Hematopoietic multipotent progenitor cell treated with erythropoietin and hydrocortisone succinate and interleukin-3 and kit ligand, for 8 days (in vitro differentiated cells): Measurements from ENCODE around the gene HOXD12.

Source experiments
- DNase-seq: peaks from one replicate; pipeline ENCODE4 v3.0.0-alpha.2; 2015

The HOXD12 gene

DNA sequence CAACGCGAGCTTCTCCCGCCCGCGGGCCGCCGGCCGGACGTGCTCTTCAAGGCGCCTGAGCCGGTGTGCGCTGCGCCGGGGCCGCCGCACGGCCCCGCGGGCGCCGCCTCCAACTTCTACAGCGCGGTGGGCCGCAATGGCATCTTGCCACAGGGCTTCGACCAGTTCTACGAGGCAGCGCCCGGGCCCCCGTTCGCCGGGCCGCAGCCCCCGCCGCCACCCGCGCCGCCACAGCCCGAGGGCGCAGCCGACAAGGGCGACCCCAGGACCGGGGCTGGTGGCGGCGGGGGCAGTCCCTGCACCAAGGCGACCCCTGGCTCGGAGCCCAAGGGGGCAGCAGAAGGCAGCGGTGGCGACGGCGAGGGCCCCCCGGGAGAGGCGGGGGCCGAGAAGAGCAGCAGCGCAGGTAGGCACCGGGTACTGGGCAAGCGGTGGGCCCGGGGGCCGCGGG lies 8.2 kb downstream of the HOXD12 start:
- no peak for DNase-seq

DNA sequence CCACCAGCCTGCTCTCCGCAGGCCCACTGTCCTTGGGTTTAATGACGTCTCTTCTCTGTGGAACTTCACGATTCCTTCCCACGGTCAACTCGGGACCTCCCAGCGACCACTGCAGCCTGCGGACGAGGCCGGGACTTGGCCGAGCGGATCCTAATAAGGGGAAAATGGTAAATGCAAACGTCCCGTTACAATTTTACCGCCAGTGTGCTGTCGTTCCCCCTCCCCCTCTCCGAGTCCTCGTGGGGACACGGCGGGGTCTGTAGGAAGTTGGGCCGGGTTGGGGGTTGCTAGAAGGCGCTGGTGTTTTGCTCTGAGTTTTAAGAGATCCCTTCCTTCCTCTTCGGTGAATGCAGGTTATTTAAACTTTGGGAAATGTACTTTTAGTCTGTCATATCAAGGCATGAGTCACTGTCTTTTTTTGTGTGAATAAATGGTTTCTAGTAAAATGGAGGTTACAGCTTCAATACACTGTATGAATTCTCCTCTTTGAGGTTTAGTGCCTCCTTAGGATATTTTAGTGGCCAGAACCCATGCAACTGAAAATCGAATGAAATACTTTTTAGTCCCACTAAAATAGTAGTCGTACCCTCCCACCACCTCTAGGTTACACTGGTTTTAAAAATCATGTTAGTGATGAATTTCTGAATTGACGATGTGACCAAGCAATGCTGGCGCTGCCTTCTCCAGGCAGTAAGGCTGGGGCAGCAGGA lies 9.8 kb downstream of the HOXD12 start:
- no peak for DNase-seq

DNA sequence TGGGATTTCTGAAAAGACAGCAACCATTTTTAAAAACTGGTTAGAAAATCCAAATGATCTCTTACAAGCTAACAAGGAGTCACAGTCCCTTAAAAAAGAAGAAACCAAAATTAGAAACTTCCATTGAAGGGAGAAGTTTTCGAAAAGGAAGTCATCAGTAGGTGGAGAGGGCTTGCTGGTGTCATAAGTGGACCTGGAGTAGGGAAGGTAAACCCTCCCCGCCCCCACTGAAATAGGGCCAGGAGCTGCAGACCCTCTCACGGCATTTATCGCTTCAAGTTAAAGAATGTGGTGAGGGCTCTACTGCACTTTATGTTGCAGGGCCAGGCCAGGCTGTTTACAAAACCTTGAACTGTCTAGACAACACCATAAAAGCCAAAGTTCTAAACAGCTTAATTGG lies 10.4 kb downstream of the HOXD12 start:
- DNase-seq, result no peak

DNA sequence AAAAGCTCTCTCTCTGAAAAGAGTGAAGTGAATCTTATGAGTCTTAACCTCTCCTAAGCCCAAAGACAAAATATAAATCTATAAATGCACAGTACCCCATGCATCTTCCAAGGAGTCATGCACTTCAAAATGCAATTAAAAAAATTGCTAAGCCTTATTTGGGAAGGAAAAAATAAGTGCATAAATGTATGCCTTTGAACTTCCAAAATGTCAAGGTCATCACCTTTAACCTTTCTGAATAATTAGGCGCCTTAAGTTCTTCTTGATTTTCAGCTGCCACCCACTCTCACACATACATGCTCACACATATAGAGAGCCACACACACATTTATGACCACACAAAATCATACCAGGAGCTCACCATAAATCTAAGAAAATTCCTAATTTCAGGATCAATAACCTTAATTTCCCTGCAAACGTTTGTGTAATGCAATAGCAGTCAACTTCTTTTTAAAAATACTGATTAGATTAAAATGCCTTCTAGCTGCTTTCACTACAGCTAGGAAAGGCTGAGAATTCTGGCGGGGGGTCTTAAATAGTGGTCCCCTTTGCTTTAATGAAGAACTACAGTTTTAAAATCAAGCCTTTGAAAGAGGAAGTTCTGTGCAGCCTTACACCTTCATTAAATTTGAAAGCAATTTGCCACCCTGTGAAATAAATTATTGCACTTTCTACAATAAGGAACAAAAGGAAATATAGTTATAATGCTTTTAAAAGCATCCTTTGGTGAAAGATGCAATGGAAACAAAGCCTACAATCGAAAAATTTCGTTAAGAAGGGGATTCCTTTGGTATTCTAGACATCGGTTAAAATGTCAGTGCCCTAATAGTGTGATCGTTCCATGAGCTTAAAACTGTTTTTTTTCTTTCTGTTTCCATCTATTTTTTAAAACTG lies 11.1 kb downstream of the HOXD12 start:
- no peak for DNase-seq

DNA sequence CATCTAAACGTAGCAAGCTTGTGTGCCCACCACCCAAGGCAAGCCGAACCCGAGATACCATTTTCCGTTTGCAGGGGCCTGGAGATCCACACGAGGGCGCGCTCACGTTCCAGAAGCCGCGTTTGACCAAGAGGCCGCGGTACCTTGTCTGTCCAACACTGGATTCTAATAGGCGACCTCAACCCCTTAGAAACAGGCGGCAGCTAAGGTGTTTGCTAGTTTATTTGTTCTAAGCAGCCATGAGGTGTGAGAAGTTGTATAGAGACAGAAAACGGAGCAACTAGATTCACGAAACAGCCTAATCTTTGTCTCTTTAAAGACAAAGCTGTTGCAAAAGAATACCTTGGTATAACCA lies 11.7 kb downstream of the HOXD12 start:
- peak; percentile 51 for DNase-seq

DNA sequence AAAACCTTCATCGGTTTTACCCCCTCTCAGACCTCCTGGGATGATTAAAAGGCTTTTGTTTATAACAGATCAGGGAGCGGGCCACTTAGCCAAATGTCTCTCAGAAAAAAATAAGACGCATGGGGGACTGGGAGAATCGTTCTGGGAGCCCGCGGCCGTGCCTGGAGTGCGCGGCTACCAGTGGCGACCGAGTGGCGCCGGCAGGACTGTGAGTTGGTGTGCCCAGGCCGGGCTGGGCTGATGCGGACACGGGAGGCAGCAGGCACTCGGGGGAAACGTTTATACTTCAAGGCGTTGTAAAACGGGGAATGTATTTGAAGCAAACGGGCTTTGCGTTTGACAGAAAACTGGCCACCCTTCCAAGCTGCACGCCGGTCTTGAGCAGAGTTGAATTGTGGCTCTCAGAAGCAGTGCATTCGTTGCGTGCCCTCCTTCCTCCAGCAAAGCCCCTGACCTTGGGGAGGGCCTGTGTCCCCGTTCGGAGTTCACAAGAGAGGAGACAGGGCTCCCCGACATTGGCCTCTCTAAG lies 12.3 kb downstream of the HOXD12 start:
- no peak for DNase-seq

DNA sequence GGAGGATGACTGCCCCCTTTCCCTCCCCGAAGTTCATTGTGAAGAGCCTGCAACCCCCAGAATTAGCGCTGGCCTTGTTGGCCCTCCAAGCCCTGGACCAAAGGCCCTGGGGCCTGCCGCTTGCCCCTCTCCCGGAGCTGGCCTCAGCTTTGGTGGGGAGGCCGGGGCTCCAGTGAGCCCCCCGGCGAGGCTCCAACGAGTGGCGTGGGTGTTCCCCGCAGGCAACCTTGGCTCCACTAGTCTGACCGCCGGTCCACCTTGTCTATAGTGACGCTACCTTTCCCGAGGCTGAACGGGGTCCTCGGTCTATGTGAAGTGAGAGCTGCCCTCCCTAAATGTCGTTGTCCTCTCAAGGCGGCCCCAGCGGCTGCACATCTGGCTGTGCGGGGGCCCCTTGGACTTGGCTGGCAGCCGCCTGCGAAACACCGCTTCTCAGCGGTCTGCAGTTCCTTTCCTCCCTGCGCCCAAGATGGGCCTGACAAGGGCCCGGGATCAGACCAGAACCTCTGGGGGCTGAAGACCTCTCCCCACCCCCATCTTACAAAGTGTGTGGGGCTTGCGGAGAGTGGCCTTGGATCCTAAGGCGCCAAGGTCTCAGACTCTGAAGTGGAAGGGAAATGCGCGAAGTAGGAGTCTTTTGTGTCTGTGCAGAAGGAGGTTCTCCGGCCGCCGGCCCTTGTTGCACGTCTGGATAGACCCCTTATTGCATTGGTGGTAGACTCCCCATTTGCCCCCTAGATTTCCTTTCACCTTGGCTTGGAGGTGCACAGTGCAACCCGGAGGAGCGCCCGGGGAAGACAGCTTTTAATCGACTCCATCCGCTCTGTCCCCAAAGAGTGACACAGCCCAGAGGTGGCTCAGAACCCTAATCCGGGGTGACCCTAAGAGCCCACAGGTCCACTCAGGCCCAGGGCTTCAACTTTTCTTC lies 13.0 kb downstream of the HOXD12 start:
- no peak for DNase-seq

DNA sequence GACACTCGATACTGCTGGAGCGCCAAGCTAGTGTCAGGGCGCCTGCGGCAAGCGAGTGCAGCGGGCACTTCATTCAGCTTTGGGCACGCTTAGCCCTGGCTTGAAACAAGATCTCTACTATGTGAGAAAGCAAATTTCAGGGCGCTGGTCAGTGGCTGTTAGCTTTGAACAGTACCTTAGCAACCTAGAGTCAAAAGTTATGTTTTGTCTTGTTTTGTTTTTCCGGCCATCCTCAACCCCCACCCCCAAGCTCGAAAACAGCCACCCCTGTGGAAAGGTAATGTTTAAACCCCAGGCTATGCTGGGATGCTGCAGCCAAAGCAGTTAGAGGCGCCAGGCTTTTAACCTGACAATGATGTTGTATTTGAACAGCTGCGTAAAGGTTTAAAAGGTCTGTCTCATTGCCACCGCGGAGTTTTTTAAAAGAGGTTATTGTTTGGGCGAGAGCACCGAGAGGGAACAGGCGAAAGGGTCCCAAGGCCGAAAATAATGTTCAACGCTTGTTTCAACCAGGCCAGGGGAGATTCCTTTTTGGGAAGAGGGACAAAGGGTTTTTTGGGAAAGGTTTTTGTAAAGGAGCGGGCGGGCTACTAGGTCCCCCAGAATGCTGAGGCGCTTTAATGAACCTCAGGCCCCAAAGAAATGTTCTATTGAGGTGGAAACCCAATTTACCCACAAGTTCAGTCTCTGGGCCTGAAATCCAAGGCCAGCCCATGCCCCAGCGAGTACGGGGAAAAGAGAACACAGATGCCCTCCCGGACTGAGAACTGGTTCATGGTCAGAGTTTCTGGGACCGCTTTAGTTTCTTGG lies 14.7 kb downstream of the HOXD12 start:
- DNase-seq, result no peak

DNA sequence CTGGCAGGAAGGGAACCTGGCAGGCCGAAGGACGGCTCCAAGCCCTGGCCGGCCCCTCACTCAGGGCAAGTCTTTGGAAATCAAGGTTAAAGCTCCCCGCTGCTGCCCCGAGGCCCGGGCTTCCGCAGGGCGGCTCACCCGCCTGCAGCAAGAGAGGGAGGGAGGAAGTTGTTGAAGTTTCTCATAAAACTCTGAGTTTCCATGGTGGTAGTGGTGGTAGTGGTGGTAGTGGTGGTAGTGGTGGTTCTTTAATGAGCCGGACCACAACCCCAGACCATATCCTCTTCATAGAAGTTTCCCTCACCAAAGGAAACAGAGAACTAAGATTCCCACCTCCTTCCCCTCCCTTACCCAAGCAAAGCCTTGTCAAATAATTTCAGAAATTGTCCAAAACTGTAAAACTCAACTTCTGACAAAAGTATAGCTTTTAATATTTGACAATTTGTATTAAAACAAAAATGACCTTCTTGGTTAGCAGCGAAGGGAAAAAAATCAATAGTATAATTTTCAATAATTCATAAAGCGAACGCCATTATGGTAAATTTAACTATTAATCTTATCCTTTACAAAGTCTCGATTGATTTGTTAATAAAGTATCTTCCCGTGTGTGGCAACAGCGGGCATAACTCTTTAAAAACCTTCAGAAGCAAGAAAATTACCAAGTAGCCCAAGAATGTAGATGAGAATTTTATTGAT lies 15.5 kb downstream of the HOXD12 start:
- no peak for DNase-seq

DNA sequence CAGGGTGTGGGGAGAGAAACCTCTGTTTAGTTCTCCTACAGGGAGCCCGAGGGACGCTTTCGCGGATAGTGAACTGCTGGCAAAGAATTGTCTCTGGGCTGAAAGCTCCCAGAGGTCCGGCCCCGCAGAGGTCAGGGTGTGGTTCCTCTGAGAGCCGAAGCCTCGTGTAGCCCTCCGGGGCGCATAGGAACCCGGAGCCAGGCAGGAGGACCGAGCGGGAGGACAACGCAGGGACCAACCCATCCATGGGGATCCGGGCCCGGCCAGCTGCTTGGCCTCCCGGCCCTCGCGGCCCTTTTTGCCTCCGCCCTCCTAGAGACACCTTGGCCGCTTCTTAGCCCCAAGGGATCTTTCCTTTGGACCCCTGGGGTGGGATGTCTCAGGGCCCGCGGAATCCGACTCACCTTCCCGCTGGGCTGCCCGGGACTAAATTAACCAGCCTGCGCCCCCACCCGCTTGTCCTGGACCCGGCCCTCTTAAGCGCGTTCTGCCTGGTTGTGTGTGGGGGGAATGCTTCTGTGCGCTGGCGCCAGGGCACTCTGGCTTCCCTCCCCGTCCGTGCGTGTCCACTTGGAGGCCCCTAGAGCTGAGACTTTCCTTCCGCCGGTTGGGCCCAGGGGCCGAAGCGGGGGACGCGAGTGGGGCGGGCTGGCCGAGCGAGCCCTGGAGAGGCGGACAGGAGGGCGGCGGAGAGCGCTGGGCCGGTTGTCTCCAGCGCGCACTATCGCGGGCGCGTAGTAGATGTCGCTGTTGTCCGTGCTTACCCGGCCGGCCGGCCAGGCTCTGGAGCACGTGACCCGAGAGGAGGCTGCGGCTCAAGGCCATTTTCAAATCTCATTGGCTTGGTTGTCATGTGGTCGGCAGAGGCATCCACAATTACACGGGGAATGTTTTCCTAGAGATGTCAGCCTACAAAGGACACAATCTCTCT lies 16.6 kb downstream of the HOXD12 start, which contains the start of gene HOXD10:
HOXD10 (plus strand) TSS at position 896 of the 931 bp plus-strand sequence. CDS start 56 bp downstream, outside the sequence.
- no peak for DNase-seq

DNA sequence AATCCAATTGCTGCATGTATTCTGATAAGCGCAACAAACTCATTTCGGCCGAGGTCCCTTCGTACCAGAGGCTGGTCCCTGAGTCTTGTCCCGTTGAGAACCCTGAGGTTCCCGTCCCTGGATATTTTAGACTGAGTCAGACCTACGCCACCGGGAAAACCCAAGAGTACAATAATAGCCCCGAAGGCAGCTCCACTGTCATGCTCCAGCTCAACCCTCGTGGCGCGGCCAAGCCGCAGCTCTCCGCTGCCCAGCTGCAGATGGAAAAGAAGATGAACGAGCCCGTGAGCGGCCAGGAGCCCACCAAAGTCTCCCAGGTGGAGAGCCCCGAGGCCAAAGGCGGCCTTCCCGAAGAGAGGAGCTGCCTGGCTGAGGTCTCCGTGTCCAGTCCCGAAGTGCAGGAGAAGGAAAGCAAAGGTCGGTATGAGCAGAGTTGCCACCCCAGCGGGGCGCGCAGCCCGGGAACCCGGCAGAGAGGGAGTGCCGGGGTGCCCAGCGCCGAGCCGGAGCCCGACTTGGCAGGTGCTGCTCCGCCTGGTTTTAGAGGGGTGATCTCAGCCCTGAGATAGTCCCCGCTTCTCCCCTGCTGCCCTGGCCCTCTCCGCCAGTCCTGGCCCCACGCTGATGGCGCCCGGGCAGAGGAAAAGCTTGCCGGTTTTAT lies 17.7 kb downstream of the HOXD12 start:
- DNase-seq, result no peak

DNA sequence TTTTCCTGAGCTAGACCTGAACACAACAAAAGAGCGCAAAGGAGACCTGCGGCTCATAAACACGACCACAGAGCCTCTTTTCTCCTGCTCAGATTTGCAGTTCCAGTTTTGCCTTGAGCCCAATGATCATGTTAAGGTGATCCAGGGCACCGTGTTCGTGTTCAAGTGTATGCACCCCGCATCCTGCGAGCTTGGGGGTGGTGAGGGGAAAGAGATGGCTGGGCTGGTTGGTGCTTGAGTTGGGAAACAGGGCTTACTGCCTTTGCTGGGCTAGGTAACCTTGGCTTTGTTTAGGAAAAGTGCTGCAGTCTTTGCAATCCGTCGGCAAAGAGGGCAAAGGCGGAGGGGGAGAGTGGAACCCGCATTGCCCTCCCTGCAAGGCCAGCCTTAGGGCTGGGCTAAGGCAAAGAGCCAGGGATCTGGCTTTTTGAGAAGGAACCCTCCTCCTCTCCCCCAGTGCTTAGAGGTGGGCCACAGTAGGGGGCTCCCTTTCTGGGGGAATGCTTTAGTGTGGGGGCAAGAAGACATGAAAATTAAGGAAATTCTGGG lies 18.3 kb downstream of the HOXD12 start:
- no peak for DNase-seq

DNA sequence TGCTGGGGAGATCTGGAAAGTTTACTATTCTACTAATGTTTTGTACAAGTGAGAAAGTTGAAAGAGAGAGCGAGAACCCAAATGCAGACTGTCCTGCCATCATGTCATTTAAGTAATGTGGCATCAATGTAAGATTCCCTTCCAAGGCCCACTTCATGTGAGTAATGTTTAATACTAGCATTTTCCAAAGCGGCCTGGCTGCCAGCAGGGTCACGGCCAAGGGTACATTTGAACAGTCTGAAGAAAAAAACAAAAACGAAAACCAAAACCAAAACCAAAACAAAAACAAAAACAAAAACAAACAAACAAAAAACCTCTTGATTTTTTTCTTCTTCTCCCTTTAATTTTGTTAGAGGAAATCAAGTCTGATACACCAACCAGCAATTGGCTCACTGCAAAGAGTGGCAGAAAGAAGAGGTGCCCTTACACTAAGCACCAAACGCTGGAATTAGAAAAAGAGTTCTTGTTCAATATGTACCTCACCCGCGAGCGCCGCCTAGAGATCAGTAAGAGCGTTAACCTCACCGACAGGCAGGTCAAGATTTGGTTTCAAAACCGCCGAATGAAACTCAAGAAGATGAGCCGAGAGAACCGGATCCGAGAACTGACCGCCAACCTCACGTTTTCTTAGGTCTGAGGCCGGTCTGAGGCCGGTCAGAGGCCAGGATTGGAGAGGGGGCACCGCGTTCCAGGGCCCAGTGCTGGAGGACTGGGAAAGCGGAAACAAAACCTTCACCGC lies 19.2 kb downstream of the HOXD12 start:
- DNase-seq, result peak; percentile 45

DNA sequence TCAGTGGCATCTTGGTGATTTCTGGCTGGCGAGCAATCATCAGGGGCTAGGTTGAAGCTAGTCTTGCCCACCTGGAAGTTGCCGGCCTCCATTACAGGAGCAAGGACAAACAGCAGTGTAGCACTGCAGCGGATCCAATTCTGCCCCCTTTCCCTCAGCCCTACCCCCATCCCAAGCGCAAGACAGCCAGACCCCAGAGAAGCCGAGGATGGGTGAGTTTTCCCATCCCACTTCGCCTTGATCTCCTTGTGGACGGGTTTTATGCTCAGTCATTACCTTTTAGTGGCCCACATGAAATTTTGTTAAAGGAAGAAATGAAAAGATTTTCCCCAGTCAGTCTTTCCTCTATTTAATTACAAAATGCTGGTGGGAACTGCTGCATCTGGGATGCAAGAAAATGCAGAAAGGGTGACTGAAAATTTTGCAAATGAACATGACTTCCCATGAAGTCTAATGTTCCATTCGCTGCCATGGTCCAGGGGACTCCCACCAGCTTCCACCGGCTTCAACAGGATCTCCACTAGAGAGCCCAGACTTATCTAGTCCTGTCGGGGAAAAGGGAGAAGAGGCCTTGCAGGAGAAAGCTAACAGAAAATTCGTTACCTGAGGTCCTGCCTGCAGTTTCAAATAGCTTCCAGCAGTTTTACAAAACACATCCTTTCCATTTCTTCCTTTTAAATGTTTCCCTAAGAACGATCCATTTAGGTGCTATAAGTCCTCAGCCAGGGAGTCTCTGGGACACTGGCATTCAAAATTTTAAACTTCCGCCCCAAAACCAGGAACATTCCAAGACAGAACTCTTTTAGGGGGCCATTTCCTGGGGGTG lies 21.0 kb downstream of the HOXD12 start:
- no peak for DNase-seq

DNA sequence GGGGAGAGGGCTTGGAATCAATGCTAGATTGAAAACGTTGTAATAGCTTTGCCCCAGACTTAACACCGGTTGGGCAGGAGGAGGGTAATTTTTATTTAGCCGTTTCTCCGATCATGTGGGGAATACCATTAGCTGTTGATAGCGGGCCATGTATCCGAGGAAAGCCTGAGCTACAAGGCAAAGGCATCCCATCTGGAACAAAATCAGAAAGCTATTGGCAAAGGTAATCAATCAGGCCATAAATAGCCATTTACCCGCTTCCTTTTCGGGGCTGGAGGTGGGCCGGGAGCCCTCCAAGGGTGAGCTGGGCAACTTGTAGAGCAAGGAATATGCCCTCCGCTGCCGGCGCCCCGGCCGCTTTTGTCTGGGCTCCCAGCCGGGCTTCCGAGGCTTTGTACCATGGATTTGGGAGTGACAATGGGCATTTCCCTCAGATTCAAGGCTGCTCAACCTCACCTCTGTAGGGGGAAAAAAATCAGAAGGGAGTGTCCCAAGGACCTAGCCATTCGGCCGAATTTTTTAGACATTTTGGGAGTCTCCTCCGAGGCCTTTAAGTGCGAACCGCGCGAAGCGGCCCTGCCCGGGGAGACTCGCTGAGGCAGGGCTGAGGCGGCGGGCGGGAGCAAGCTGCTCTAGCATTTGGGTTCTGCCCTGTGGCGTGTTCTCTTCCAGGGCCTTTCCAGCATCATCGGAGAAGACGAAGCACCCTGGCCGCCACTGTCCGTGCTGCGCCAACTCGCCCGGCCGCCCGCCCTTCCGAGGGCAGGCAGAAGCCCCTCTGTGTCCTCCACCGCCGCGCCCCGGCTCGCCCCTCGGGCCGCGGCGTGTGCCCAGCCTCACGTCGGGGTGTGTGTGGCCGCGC lies 21.8 kb downstream of the HOXD12 start:
- DNase-seq, result no peak

DNA sequence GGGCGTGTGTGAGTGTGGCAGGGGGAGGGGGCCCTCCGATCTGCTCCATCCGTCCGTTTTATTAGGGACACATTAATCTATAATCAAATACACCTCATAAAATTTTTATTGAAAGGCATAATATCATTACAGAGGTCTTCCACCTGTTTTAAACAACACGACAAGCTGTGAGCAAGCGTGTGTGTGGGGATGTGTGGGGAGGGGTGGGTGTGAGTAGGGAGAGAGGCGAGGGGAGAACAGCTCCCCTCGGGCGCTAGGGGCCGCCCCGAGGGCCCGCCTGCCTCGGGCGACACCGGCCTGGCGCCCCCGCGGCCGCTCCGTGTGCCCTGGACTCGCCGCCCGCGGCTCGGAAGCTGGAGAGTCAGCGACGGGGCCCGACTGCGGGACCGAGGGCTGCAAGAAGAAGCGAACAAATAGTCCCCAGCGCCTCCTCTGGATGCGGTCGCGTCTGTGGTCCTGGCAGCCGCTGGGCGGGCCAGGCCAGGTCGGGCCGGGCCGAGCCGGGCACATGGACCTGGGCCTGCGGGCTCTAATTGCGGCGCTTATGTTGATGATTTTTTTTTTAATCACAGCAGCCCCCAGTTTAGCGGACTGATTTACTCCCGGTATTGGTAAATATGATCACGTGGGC lies 22.6 kb downstream of the HOXD12 start:
- no peak for DNase-seq
